ENCODE data around the gene KRTAP4-12. TPM values are rescaled to one million over a fixed set of nuclear protein-coding genes. Genes with fewer than 3 reads are reported as not detected.
A peak's percentile ranks its signal among the peaks of the same experiment; 100 is the strongest.
"Not testable (repeated sequence)": the region's sequence is repeated elsewhere in the genome, so short reads cannot be mapped to it uniquely, and the experiment has no call there.

KRTAP4-12 gene
- not detected for polyA plus RNA-seq
- long read RNA-seq, donor 1, result 0 reads
- long read RNA-seq, donor 2, result 0 reads
- long read RNA-seq, donor 3, result 0 reads
- long read RNA-seq, donor 4, result 0 reads
- long read RNA-seq, donor 5, result 0 reads
- long read RNA-seq, donor 6, result 0 reads
- long read RNA-seq, donor 7, result 0 reads
- long read RNA-seq, donor 8, result 0 reads
- long read RNA-seq, donor 9, result 0 reads
- long read RNA-seq, donor 10, result 0 reads
- long read RNA-seq, donor 11, result 0 reads

- not testable (repeated sequence) for H3K27ac ChIP-seq (ENCODE audit: low read length); H3K9me3 ChIP-seq (ENCODE audit: control insufficient read depth, low read depth, low read length); H3K27me3 ChIP-seq (ENCODE audit: control insufficient read depth, insufficient read depth, low read length); DNase-seq; H3K4me1 ChIP-seq (ENCODE audit: control insufficient read depth, insufficient read depth, low read length); H3K4me3 ChIP-seq (ENCODE audit: low read length); H3K36me3 ChIP-seq (ENCODE audit: control insufficient read depth, insufficient read depth, low read length)
- WGBS (ENCODE audit: insufficient coverage, low lambda C conversion rate), result no CpG with 5 or more reads among the region's 3 CpGs
Observed at GRCh38 chr17:41123991-41124371, at the start of gene KRTAP4-12. KRTAP4-12 (minus strand) TSS chr17:41124182; CDS start chr17:41124122, 60 bp downstream.

- DNase-seq, result no peak
- Histone ChIP-seq H3K27ac (ENCODE audit: low read length) (no peak overlapping the region), H3K4me3 (ENCODE audit: low read length) (no peak overlapping the region), H3K9me3 (ENCODE audit: control insufficient read depth, low read depth, low read length) (no peaks in the 10 kb centered on the region), H3K27me3 (ENCODE audit: control insufficient read depth, insufficient read depth, low read length) (peaks cover 31% of the 10 kb centered on the region), H3K36me3 (ENCODE audit: control insufficient read depth, insufficient read depth, low read length) (no peaks in the 10 kb centered on the region), H3K4me1 (ENCODE audit: control insufficient read depth, insufficient read depth, low read length) (no peaks in the 10 kb centered on the region)
- no CpG with 5 or more reads among the region's 2 CpGs for WGBS (ENCODE audit: insufficient coverage, low lambda C conversion rate)
Observed at GRCh38 chr17:41171886-41172285, 47.9 kb upstream of the KRTAP4-12 start.

- no peak for DNase-seq
- WGBS (ENCODE audit: insufficient coverage, low lambda C conversion rate), result no CpG with 5 or more reads among the region's 1 CpG
- Histone ChIP-seq H3K9me3 (ENCODE audit: control insufficient read depth, low read depth, low read length) (no peaks in the 10 kb centered on the region), H3K36me3 (ENCODE audit: control insufficient read depth, insufficient read depth, low read length) (no peaks in the 10 kb centered on the region), H3K27me3 (ENCODE audit: control insufficient read depth, insufficient read depth, low read length) (peaks cover 10% of the 10 kb centered on the region), H3K4me3 (ENCODE audit: low read length) (no peak within 1 kb of the TSS), H3K27ac (ENCODE audit: low read length) (no peak within 1 kb of the TSS), H3K4me1 (ENCODE audit: control insufficient read depth, insufficient read depth, low read length) (no peaks in the 10 kb centered on the region)
Observed at GRCh38 chr17:41168121-41168520, 44.1 kb upstream of the KRTAP4-12 start, which contains the start of gene KRTAP4-3. KRTAP4-3 (minus strand) TSS chr17:41168221; CDS start chr17:41168172, 49 bp downstream.

GRCh38 chr17:41167561-41167960 is 43.6 kb upstream of the KRTAP4-12 start:
- WGBS (ENCODE audit: insufficient coverage, low lambda C conversion rate), result no CpG with 5 or more reads among the region's 7 CpGs
- no peak for DNase-seq
- Histone ChIP-seq H3K9me3 (ENCODE audit: control insufficient read depth, low read depth, low read length) (no peaks in the 10 kb centered on the region), H3K36me3 (ENCODE audit: control insufficient read depth, insufficient read depth, low read length) (no peaks in the 10 kb centered on the region), H3K4me3 (ENCODE audit: low read length) (no peak overlapping the region), H3K27ac (ENCODE audit: low read length) (no peak overlapping the region), H3K27me3 (ENCODE audit: control insufficient read depth, insufficient read depth, low read length) (peaks cover 8% of the 10 kb centered on the region), H3K4me1 (ENCODE audit: control insufficient read depth, insufficient read depth, low read length) (no peaks in the 10 kb centered on the region)

- WGBS (ENCODE audit: insufficient coverage, low lambda C conversion rate), result 75% methylated on average over 2 of the region's 7 CpGs
- no peak for DNase-seq
- no peaks in the 10 kb centered on the region for H3K36me3 ChIP-seq (ENCODE audit: control insufficient read depth, insufficient read depth, low read length)
- no peak overlapping the region for H3K27ac ChIP-seq (ENCODE audit: low read length)
- no peaks in the 10 kb centered on the region for H3K4me1 ChIP-seq (ENCODE audit: control insufficient read depth, insufficient read depth, low read length)
- H3K9me3 ChIP-seq (ENCODE audit: control insufficient read depth, low read depth, low read length), result no peaks in the 10 kb centered on the region
- peaks cover 16% of the 10 kb centered on the region for H3K27me3 ChIP-seq (ENCODE audit: control insufficient read depth, insufficient read depth, low read length)
- no peak overlapping the region for H3K4me3 ChIP-seq (ENCODE audit: low read length)
Observed at GRCh38 chr17:41163828-41164227, 39.8 kb upstream of the KRTAP4-12 start.

GRCh38 chr17:41160648-41161047 is 36.7 kb upstream of the KRTAP4-12 start, which contains the start of gene KRTAP4-4:
KRTAP4-4 (minus strand) TSS chr17:41160748; CDS start chr17:41160691, 57 bp downstream.
- DNase-seq, result no peak
- WGBS (ENCODE audit: insufficient coverage, low lambda C conversion rate), result no CpG with 5 or more reads among the region's 1 CpG
- no peaks in the 10 kb centered on the region for H3K36me3 ChIP-seq (ENCODE audit: control insufficient read depth, insufficient read depth, low read length)
- no peaks in the 10 kb centered on the region for H3K9me3 ChIP-seq (ENCODE audit: control insufficient read depth, low read depth, low read length)
- no peak within 1 kb of the TSS for H3K27ac ChIP-seq (ENCODE audit: low read length)
- H3K4me3 ChIP-seq (ENCODE audit: low read length), result no peak within 1 kb of the TSS
- H3K4me1 ChIP-seq (ENCODE audit: control insufficient read depth, insufficient read depth, low read length), result no peaks in the 10 kb centered on the region
- peaks cover 10% of the 10 kb centered on the region for H3K27me3 ChIP-seq (ENCODE audit: control insufficient read depth, insufficient read depth, low read length)

GRCh38 chr17:41160190-41160589 is 36.2 kb upstream of the KRTAP4-12 start:
- not testable (repeated sequence) for H3K4me3 ChIP-seq (ENCODE audit: low read length); H3K9me3 ChIP-seq (ENCODE audit: control insufficient read depth, low read depth, low read length); H3K36me3 ChIP-seq (ENCODE audit: control insufficient read depth, insufficient read depth, low read length); H3K4me1 ChIP-seq (ENCODE audit: control insufficient read depth, insufficient read depth, low read length); H3K27me3 ChIP-seq (ENCODE audit: control insufficient read depth, insufficient read depth, low read length); DNase-seq; H3K27ac ChIP-seq (ENCODE audit: low read length)
- no CpG with 5 or more reads among the region's 3 CpGs for WGBS (ENCODE audit: insufficient coverage, low lambda C conversion rate)

GRCh38 chr17:41153856-41154255 is 29.9 kb upstream of the KRTAP4-12 start:
- Histone ChIP-seq H3K36me3 (ENCODE audit: control insufficient read depth, insufficient read depth, low read length) (no peaks in the 10 kb centered on the region), H3K9me3 (ENCODE audit: control insufficient read depth, low read depth, low read length) (no peaks in the 10 kb centered on the region), H3K27me3 (ENCODE audit: control insufficient read depth, insufficient read depth, low read length) (no peaks in the 10 kb centered on the region), H3K27ac (ENCODE audit: low read length) (no peak overlapping the region), H3K4me1 (ENCODE audit: control insufficient read depth, insufficient read depth, low read length) (no peaks in the 10 kb centered on the region), H3K4me3 (ENCODE audit: low read length) (no peak overlapping the region)
- DNase-seq, result peak in 1 of 2 donors; percentile 41
- WGBS (ENCODE audit: insufficient coverage, low lambda C conversion rate), result no CpG with 5 or more reads among the region's 2 CpGs

- WGBS (ENCODE audit: insufficient coverage, low lambda C conversion rate), result 88% methylated on average over 2 of the region's 2 CpGs
- H3K36me3 ChIP-seq (ENCODE audit: control insufficient read depth, insufficient read depth, low read length), result no peaks in the 10 kb centered on the region
- no peaks in the 10 kb centered on the region for H3K9me3 ChIP-seq (ENCODE audit: control insufficient read depth, low read depth, low read length)
- H3K4me1 ChIP-seq (ENCODE audit: control insufficient read depth, insufficient read depth, low read length), result no peaks in the 10 kb centered on the region
- H3K27me3 ChIP-seq (ENCODE audit: control insufficient read depth, insufficient read depth, low read length), result peaks cover 2% of the 10 kb centered on the region
- no peak overlapping the region for H3K27ac ChIP-seq (ENCODE audit: low read length)
- no peak overlapping the region for H3K4me3 ChIP-seq (ENCODE audit: low read length)
- no peak for DNase-seq
Observed at GRCh38 chr17:41151525-41151924, 27.5 kb upstream of the KRTAP4-12 start.

GRCh38 chr17:41150026-41150425 is 26.0 kb upstream of the KRTAP4-12 start:
- WGBS (ENCODE audit: insufficient coverage, low lambda C conversion rate), result 90% methylated on average over 2 of the region's 4 CpGs
- H3K27me3 ChIP-seq (ENCODE audit: control insufficient read depth, insufficient read depth, low read length), result peaks cover 3% of the 10 kb centered on the region
- H3K27ac ChIP-seq (ENCODE audit: low read length), result no peak overlapping the region
- H3K4me1 ChIP-seq (ENCODE audit: control insufficient read depth, insufficient read depth, low read length), result no peaks in the 10 kb centered on the region
- H3K9me3 ChIP-seq (ENCODE audit: control insufficient read depth, low read depth, low read length), result no peaks in the 10 kb centered on the region
- H3K4me3 ChIP-seq (ENCODE audit: low read length), result no peak overlapping the region
- no peaks in the 10 kb centered on the region for H3K36me3 ChIP-seq (ENCODE audit: control insufficient read depth, insufficient read depth, low read length)
- DNase-seq, result no peak

GRCh38 chr17:41149652-41149985 is 25.6 kb upstream of the KRTAP4-12 start, which contains the start of gene KRTAP4-5:
KRTAP4-5 (minus strand) TSS chr17:41149825; CDS start chr17:41149767, 58 bp downstream.
- peaks cover 3% of the 10 kb centered on the region for H3K27me3 ChIP-seq (ENCODE audit: control insufficient read depth, insufficient read depth, low read length)
- no peak within 1 kb of the TSS for H3K27ac ChIP-seq (ENCODE audit: low read length)
- DNase-seq, result no peak
- no CpG with 5 or more reads among the region's 2 CpGs for whole genome bisulfite sequencing (ENCODE audit: insufficient coverage, low lambda C conversion rate)
- peaks cover 3% of the 10 kb centered on the region for H3K9me3 ChIP-seq (ENCODE audit: control insufficient read depth, low read depth, low read length)
- no peaks in the 10 kb centered on the region for H3K36me3 ChIP-seq (ENCODE audit: control insufficient read depth, insufficient read depth, low read length)
- H3K4me3 ChIP-seq (ENCODE audit: low read length), result no peak within 1 kb of the TSS
- no peaks in the 10 kb centered on the region for H3K4me1 ChIP-seq (ENCODE audit: control insufficient read depth, insufficient read depth, low read length)

All from large intestine (tissue), 12 donors.